ENCODE measurements around the gene REV1. TPM values are rescaled to one million over a fixed set of nuclear protein-coding genes. Genes with fewer than 3 reads are reported as not detected.

The REV1 gene
- total and polyA plus RNA-seq, 2 experiments from 2014 or later = 32.9 to 46.7 TPM

DNA sequence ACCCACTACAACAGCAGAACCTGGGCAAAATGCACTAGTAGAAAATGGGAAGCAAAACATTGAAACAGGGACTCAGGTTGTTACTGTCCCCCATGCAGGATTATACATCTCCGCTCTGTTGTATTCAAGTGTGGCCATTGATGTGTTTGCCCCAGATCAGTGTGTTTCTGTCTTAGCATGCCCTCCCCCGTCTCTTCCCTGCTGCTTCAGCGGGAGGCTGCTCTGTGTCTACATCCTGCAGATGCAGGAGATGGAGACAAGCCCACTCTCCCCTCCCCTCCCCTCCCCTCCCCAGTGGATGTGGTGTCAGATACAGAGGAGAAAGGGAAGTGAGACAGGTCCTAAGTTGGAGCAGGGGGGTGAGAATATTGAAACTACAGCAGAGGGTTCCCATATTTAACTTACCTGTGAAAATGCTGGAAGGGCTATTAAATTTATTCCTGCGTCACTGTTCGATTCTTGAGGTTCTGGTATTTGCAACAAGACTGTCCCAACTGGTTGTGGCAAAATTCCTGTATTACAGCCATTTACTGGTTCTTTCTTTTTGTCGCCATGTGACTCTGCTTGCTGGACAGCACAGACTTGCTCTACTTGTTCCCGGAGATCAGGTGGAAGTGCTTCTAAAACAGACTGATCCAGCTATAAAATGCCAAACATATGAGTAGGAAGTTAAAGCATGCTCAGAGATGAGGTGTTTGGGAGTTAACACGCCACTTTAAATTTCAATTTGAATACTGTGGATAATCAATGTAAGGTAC is 85.6 kb downstream of the REV1 start:
- DNase-seq (ENCODE audit: low spot score) = peak; percentile 21
- Histone ChIP-seq H3K27ac (ENCODE audit: low read depth) (no peak overlapping the region), H3K79me2 (replicated peaks; ENCODE audit: insufficient read depth) (no peaks in the 10 kb centered on the region), H3K27me3 (ENCODE audit: insufficient read depth) (no peaks in the 10 kb centered on the region), H3K4me3 (no peak overlapping the region), H3F3A (replicated peaks; ENCODE audit: low read depth) (no peaks in the 10 kb centered on the region), H4K20me1 (replicated peaks; ENCODE audit: insufficient read depth) (no peaks in the 10 kb centered on the region; the same call in 1 of the 2 replicates), H3K4me2 (no peak overlapping the region), H2AFZ (no peak overlapping the region), H3K9me2 (ENCODE audit: insufficient read depth) (no peaks in the 10 kb centered on the region), H3K36me3 (ENCODE audit: insufficient read depth) (peaks cover 48% of the 10 kb centered on the region), H3K4me1 (ENCODE audit: insufficient read depth) (no peaks in the 10 kb centered on the region)
- Mint-ChIP-seq H3K4me1 (peaks cover 24% of the 10 kb centered on the region), H3K27ac (peak overlapping the region; percentile 82), H3K27me3 (ENCODE audit: insufficient read depth, low read depth, poor library complexity) (peaks cover 9% of the 10 kb centered on the region), H3K9me3 (no peaks in the 10 kb centered on the region), H3K36me3 (ENCODE audit: low read depth) (peaks cover 78% of the 10 kb centered on the region), H3K4me3 (peak overlapping the region; percentile 45; the same call in 1 of the 3 replicates)
- ATAC-seq = peak; percentile 70
- TF ChIP-seq, protein P1, sequence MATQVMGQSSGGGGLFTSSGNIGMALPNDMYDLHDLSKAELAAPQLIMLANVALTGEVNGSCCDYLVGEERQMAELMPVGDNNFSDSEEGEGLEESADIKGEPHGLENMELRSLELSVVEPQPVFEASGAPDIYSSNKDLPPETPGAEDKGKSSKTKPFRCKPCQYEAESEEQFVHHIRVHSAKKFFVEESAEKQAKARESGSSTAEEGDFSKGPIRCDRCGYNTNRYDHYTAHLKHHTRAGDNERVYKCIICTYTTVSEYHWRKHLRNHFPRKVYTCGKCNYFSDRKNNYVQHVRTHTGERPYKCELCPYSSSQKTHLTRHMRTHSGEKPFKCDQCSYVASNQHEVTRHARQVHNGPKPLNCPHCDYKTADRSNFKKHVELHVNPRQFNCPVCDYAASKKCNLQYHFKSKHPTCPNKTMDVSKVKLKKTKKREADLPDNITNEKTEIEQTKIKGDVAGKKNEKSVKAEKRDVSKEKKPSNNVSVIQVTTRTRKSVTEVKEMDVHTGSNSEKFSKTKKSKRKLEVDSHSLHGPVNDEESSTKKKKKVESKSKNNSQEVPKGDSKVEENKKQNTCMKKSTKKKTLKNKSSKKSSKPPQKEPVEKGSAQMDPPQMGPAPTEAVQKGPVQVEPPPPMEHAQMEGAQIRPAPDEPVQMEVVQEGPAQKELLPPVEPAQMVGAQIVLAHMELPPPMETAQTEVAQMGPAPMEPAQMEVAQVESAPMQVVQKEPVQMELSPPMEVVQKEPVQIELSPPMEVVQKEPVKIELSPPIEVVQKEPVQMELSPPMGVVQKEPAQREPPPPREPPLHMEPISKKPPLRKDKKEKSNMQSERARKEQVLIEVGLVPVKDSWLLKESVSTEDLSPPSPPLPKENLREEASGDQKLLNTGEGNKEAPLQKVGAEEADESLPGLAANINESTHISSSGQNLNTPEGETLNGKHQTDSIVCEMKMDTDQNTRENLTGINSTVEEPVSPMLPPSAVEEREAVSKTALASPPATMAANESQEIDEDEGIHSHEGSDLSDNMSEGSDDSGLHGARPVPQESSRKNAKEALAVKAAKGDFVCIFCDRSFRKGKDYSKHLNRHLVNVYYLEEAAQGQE (IDR thresholded peaks at IDR 0.05; ENCODE audit: unreplicated experiment) = no peak

DNA sequence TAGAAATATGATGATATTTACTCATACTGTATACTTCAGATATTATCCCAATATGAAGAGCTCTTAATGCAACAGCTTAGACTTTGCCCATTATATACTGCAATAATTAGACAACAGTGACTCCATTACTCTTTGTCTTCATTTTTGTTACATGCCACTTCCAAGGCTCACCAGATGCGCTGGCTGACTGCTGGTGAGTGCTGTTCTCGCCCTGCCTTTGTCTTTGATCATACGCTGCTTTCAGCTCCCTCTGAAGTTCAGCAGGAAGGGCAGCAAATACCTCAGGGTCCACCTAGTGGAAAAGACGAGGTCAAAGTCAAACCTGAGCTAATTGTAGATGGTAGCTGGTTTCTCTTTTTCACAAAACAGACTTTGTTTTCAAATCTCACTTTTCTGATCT is 86.3 kb downstream of the REV1 start:
- no peaks in the 10 kb centered on the region; the same call in 1 of the 2 replicates for H4K20me1 ChIP-seq (replicated peaks; ENCODE audit: insufficient read depth)
- H3K27ac ChIP-seq (ENCODE audit: low read depth) = peak overlapping the region; percentile 0; the same call in 1 of the 2 replicates
- TF ChIP-seq, protein P2, sequence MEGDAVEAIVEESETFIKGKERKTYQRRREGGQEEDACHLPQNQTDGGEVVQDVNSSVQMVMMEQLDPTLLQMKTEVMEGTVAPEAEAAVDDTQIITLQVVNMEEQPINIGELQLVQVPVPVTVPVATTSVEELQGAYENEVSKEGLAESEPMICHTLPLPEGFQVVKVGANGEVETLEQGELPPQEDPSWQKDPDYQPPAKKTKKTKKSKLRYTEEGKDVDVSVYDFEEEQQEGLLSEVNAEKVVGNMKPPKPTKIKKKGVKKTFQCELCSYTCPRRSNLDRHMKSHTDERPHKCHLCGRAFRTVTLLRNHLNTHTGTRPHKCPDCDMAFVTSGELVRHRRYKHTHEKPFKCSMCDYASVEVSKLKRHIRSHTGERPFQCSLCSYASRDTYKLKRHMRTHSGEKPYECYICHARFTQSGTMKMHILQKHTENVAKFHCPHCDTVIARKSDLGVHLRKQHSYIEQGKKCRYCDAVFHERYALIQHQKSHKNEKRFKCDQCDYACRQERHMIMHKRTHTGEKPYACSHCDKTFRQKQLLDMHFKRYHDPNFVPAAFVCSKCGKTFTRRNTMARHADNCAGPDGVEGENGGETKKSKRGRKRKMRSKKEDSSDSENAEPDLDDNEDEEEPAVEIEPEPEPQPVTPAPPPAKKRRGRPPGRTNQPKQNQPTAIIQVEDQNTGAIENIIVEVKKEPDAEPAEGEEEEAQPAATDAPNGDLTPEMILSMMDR (conservative IDR thresholded peaks at IDR 0.05; ENCODE audit: low read depth in 2 of 2) = peak; percentile 39 to 48
- TF ChIP-seq, protein P1 (IDR thresholded peaks at IDR 0.05; ENCODE audit: unreplicated experiment) = no peak
- Mint-ChIP-seq H3K27me3 (ENCODE audit: insufficient read depth, low read depth, poor library complexity) (peaks cover 11% of the 10 kb centered on the region), H3K36me3 (ENCODE audit: low read depth) (peaks cover 85% of the 10 kb centered on the region), H3K9me3 (no peaks in the 10 kb centered on the region), H3K4me3 (peak overlapping the region; percentile 45), H3K4me1 (peaks cover 24% of the 10 kb centered on the region), H3K27ac (peak overlapping the region; percentile 82)
- H3K9me2 ChIP-seq (ENCODE audit: insufficient read depth) = no peaks in the 10 kb centered on the region
- peaks cover 55% of the 10 kb centered on the region for H3K36me3 ChIP-seq (ENCODE audit: insufficient read depth)
- no peak overlapping the region for H3K4me3 ChIP-seq
- DNase-seq (ENCODE audit: low spot score) (peak; percentile 80), ATAC-seq (peak; percentile 89)
- H3K27me3 ChIP-seq (ENCODE audit: insufficient read depth) = no peaks in the 10 kb centered on the region
- H3K4me1 ChIP-seq (ENCODE audit: insufficient read depth) = no peaks in the 10 kb centered on the region
- no peak overlapping the region for H3K4me2 ChIP-seq
- H2AFZ ChIP-seq = no peak overlapping the region
- H3F3A ChIP-seq (replicated peaks; ENCODE audit: low read depth) = no peaks in the 10 kb centered on the region
- no peaks in the 10 kb centered on the region for H3K79me2 ChIP-seq (replicated peaks; ENCODE audit: insufficient read depth)

Measured in GM23338 (cell line).